Kidney (tissue), 14 donors: Measurements from ENCODE around the gene KIAA0825. TPM values are rescaled to one million over a fixed set of nuclear protein-coding genes. Genes with fewer than 3 reads are reported as not detected.

ENCODE experiments used
- DNase-seq, 5 donors: peaks; one replicate each; pipeline ENCODE4 v3.0.0-alpha.2; 2013 to 2020
- FAIRE-seq: peaks from 2 replicates; lab custom pipeline; 2012; peaks lifted over from hg19 to GRCh38; lab: Jason Lieb, UNC
- H3K27ac ChIP-seq, 2 donors: one replicate each; pipeline ENCODE4 v1.7.0; 2013; ENCODE audit warnings: low read depth in 2 of 2, low read length in 2 of 2, inconsistent platforms in 1 of 2
- H3K27me3 ChIP-seq: one replicate; pipeline ENCODE4 v1.7.1; 2013; ENCODE audit warnings: low read length, inconsistent platforms; ENCODE audit not compliant: control insufficient read depth, insufficient read depth
- H3K36me3 ChIP-seq, 3 donors: one replicate each; pipeline versions ENCODE4 v1.7.0 to v1.7.1; 2013; ENCODE audit warnings: low read length in 3 of 3, control low read depth in 1 of 3, inconsistent platforms in 1 of 3; ENCODE audit not compliant: insufficient read depth in 3 of 3, control insufficient read depth in 2 of 3
- H3K4me1 ChIP-seq, 3 donors: one replicate each; pipeline versions ENCODE4 v1.7.0 to v1.7.1; 2013; ENCODE audit warnings: low read length in 3 of 3, inconsistent platforms in 1 of 3, low read depth in 1 of 3; ENCODE audit not compliant: control insufficient read depth in 2 of 3, insufficient read depth in 2 of 3
- H3K4me3 ChIP-seq, 3 donors: one replicate each; pipeline versions ENCODE4 v1.7.0 to v1.8.1; 2013; ENCODE audit warnings: low read length in 3 of 3, control low read depth in 1 of 3, inconsistent platforms in 1 of 3
- H3K9ac ChIP-seq, 3 donors: one replicate each; pipeline versions ENCODE4 v1.7.0 to v1.7.1; 2013; ENCODE audit warnings: low read length in 3 of 3, control low read depth in 1 of 3, inconsistent platforms in 1 of 3
- H3K9me3 ChIP-seq, 3 donors: one replicate each; pipeline versions ENCODE4 v1.7.0 to v1.7.1; 2013; ENCODE audit warnings: low read length in 3 of 3, control low read depth in 1 of 3, inconsistent platforms in 1 of 3; ENCODE audit not compliant: control insufficient read depth in 2 of 3, insufficient read depth in 1 of 3
- intact Hi-C: fragments of 100-400 bp; cut with DNase I; formaldehyde crosslinking; loops from one replicate; pipeline ENCODE4 v1.11.1; 2022
- polyA plus RNA-seq: library from polyadenylated mRNA; stranded (reverse); fragments of 350-450 nt; fragmentation: Illumina TruSeq; extraction: RNeasy Lipid Tissue Mini Kit (QIAGEN cat#74804); gene quantifications from one replicate; pipeline ENCODE4 v1.2.3, GENCODE V29; 2014; ENCODE audit warnings: low read depth, low replicate concordance; ENCODE audit not compliant: insufficient read depth
- total RNA-seq: library from RNA; stranded (reverse); fragmentation: NEBNext Ultra II Directional; extraction: Animal tissue kit (Norgen Biotek cat#: 25700); gene quantifications from one replicate; pipeline ENCODE4 v1.2.1, GENCODE V29; 2021
- TF ChIP-seq, protein P1 (sequence below): IDR thresholded peaks from 3 replicates; pipeline ENCODE4 v1.5.1; 2012; ENCODE audit warnings: mild to moderate bottlenecking, moderate library complexity, borderline replicate concordance; ENCODE audit not compliant: insufficient read depth; ENCODE audit errors: extremely low read depth
- donor health status: control.
- donor health status: control.
- donor health status: control.
- donor health status: control.
- donor health status: control.
- donor health status: DM: yes; HTN: yes; CAD: no.
- donor health status: Normal renal cell carcinoma (clear cell type).

KIAA0825 gene
- total and polyA plus RNA-seq, 2 donors from 2014 or later = 0.80 to 5.4 TPM

DNA sequence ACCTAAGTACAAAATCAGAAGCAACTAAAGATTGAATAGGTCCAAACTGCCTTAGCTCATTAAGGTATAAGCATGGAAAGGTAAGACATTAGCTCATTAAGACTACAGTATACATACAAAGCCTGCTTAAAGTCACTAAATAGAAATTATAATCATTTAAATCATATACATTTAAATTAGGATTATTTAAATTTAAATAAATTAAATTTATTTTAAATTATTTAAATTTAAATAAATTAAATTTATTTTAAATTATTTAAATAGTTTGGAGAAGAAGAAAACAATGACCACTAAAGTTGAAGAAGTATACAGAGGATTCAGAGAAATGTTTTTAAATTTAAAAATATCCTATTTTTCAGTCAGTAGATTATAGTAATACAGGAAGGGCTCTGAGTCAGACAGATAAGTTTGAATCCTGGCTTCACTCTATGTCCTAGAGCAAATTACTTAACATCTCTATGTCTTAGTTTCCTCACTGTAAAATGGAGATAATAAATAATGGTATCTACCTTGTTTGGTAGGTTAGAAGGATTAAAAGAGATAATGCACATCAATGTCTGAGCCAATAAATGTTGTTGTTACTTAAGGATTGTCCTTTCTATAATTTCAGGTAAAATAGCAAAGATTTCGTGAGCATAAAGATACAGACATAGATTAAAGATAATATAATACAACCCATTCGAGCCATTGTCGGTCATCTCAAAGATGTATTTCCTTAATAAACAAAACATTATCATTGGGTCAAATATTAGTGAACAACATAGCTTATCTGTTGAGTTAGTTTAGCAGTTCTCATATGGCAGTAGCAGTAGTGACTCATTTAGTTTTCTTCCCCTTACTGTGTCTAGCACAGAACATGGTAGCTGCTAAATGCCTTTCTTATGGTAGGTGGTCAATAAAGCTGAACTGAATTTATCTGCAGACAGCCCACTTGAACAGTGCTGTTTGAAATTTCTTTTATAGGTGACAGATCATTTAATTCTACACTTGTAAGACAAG is 100.6 kb downstream of the KIAA0825 start:
- no peaks in the 10 kb centered on the region for H3K27me3 ChIP-seq
- H3K9me3 ChIP-seq = no peaks in the 10 kb centered on the region
- no peaks in the 10 kb centered on the region for H3K4me1 ChIP-seq
- intact Hi-C loops = no loop called here
- H3K36me3 ChIP-seq = no peaks in the 10 kb centered on the region
- no peak overlapping the region for H3K9ac ChIP-seq
- H3K27ac ChIP-seq = no peak overlapping the region
- peak; percentile 91 for FAIRE-seq
- no peak overlapping the region for H3K4me3 ChIP-seq
- TF ChIP-seq, protein P1, sequence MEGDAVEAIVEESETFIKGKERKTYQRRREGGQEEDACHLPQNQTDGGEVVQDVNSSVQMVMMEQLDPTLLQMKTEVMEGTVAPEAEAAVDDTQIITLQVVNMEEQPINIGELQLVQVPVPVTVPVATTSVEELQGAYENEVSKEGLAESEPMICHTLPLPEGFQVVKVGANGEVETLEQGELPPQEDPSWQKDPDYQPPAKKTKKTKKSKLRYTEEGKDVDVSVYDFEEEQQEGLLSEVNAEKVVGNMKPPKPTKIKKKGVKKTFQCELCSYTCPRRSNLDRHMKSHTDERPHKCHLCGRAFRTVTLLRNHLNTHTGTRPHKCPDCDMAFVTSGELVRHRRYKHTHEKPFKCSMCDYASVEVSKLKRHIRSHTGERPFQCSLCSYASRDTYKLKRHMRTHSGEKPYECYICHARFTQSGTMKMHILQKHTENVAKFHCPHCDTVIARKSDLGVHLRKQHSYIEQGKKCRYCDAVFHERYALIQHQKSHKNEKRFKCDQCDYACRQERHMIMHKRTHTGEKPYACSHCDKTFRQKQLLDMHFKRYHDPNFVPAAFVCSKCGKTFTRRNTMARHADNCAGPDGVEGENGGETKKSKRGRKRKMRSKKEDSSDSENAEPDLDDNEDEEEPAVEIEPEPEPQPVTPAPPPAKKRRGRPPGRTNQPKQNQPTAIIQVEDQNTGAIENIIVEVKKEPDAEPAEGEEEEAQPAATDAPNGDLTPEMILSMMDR = no peak
- DNase-seq = no peak

DNA sequence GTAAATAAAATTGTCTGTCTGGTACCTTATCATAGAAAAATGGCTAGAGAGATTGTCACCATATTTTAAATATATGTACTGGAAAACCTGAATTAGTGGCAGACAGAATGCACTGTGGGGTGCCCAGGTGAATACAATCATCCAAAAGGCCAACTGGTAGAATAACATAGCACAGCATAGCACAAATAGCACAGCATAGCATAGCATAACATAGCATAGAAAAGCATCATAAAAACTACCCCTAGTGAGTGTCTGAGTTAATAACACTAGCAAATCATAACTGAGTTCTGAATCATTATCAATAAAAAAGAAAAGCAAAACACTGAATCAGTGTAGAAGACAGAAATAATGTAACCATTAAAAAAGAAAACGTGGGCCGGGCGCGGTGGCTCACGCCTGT is 102.3 kb downstream of the KIAA0825 start:
- intact Hi-C loops = no loop called here
- no peaks in the 10 kb centered on the region for H3K27me3 ChIP-seq
- no peak for DNase-seq
- no peak overlapping the region for H3K27ac ChIP-seq
- no peaks in the 10 kb centered on the region for H3K4me1 ChIP-seq
- no peak overlapping the region for H3K4me3 ChIP-seq
- H3K9me3 ChIP-seq = no peaks in the 10 kb centered on the region
- no peak overlapping the region for H3K9ac ChIP-seq
- no peak for FAIRE-seq
- TF ChIP-seq, protein P1 = no peak
- H3K36me3 ChIP-seq = no peaks in the 10 kb centered on the region

DNA sequence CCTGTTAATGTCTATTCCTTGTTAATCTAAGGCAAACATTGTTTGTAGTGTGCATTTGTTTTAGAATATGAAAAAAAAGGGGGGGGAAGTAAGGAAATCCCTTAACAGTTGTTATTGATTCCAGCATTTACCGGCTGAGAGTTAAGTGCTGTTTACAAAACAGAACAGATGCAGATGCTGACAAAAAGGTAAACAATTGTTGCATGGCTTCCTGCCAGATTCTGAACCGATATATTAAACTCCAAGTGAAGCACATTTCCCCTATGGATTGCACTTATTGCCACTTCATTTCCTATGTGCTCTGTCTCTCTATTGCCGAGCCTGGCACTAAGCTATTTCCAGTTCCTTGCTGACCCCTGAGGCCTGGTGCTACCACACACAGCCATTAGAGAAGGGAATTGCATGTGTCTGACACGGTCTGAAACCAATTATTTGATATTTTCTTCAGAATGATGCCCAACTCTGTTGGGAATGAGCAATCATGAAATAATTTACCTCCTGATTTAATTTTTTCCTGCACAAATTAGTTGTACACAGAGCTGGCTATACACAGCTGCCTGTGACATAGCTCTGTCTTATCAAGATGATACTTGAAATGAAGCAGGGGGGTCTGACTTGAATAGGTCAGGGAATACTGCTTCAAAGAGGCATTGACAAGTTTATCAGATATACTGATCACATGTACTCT is 109.8 kb downstream of the KIAA0825 start:
- no peak for FAIRE-seq
- no peaks in the 10 kb centered on the region for H3K9me3 ChIP-seq
- DNase-seq = no peak
- H3K27me3 ChIP-seq = no peaks in the 10 kb centered on the region
- no peak overlapping the region for H3K9ac ChIP-seq
- no peak overlapping the region for H3K27ac ChIP-seq
- no peak overlapping the region for H3K4me3 ChIP-seq
- no peaks in the 10 kb centered on the region for H3K4me1 ChIP-seq
- intact Hi-C loops = no loop called here
- TF ChIP-seq, protein P1 = no peak
- no peaks in the 10 kb centered on the region for H3K36me3 ChIP-seq
